ENCODE results near the gene PLPPR3.

Gene PLPPR3

GRCh38 chr19:795691-796581 lies 25.8 kb downstream of the PLPPR3 start:
- no peak for DNase-seq

- no peak for DNase-seq
These were observed 26.6 kb downstream of the PLPPR3 start for GRCh38 chr19:795073-795611.

GRCh38 chr19:793806-794205 lies 27.9 kb downstream of the PLPPR3 start:
- no peak for DNase-seq

GRCh38 chr19:792306-792885 lies 29.4 kb downstream of the PLPPR3 start:
- no peak for DNase-seq

GRCh38 chr19:791567-792305 lies 30.0 kb downstream of the PLPPR3 start:
- DNase-seq = no peak

- DNase-seq = no peak
These were observed 30.7 kb downstream of the PLPPR3 start for GRCh38 chr19:791007-791566.

GRCh38 chr19:789701-790060 lies 32.1 kb downstream of the PLPPR3 start:
- DNase-seq = no peak

- no peak for DNase-seq
These were observed 32.6 kb downstream of the PLPPR3 start for GRCh38 chr19:788983-789700.

- DNase-seq = no peak
These were observed 33.1 kb downstream of the PLPPR3 start for GRCh38 chr19:788686-788982.

- no peak for DNase-seq
These were observed 34.2 kb downstream of the PLPPR3 start for GRCh38 chr19:787536-787935.

- no peak for DNase-seq
These were observed 37.2 kb downstream of the PLPPR3 start for GRCh38 chr19:784541-784940.

GRCh38 chr19:782878-783668 lies 38.7 kb downstream of the PLPPR3 start:
- no peak for DNase-seq

- no peak for DNase-seq
These were observed 39.4 kb downstream of the PLPPR3 start for GRCh38 chr19:782185-782877.

- DNase-seq = no peak
These were observed 40.0 kb downstream of the PLPPR3 start for GRCh38 chr19:781800-782184.

GRCh38 chr19:780935-781334 lies 40.8 kb downstream of the PLPPR3 start:
- no peak for DNase-seq

GRCh38 chr19:778910-779653 lies 42.7 kb downstream of the PLPPR3 start:
- no peak for DNase-seq

- no peak for DNase-seq
These were observed 45.2 kb downstream of the PLPPR3 start for GRCh38 chr19:776549-776948.

- no peak for DNase-seq
These were observed 48.9 kb downstream of the PLPPR3 start for GRCh38 chr19:772730-773436.

GRCh38 chr19:772063-772462 lies 49.7 kb downstream of the PLPPR3 start:
- no peak for DNase-seq

- no peak for DNase-seq
These were observed 50.4 kb downstream of the PLPPR3 start for GRCh38 chr19:771332-771785.

Data from effector CD4-positive, alpha-beta T cell (primary cell).